GM20000 (cell line): Measurements from ENCODE around the gene DENND1A.
"Not testable (repeated sequence)": the region's sequence is repeated elsewhere in the genome, so short reads cannot be mapped to it uniquely, and the experiment has no call there.

ENCODE experiments used
- DNase-seq: peaks from one replicate; pipeline ENCODE4 v3.0.0; 2012; ENCODE audit warnings: low spot score
- CTCF ChIP-seq: IDR thresholded peaks from 2 replicates; pipeline ENCODE4 v1.5.1; 2012; ENCODE audit warnings: mild to moderate bottlenecking, control low read depth; ENCODE audit errors: extremely low read depth, missing control alignments

DENND1A gene

DNA sequence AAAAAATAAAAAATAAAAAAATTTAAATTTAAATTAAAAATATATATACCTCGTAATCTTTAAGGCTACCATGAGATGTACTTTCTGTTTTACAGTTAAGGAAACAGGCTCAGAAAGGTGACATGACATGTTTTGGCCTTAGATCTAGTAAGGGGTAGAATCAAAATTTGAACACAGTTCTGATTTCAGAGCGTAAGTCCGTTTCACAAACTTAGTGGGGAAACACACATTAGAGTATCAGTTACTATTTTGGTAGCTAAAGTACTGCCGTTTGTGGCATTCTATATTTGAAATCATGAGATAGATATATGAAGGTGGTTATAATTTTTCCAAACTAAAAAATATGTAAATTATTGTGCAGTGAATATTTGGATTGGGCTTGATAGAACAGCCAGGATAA lies 186.2 kb downstream of the DENND1A start:
- peak; percentile 24 for DNase-seq
- no peak for TF ChIP-seq CTCF

DNA sequence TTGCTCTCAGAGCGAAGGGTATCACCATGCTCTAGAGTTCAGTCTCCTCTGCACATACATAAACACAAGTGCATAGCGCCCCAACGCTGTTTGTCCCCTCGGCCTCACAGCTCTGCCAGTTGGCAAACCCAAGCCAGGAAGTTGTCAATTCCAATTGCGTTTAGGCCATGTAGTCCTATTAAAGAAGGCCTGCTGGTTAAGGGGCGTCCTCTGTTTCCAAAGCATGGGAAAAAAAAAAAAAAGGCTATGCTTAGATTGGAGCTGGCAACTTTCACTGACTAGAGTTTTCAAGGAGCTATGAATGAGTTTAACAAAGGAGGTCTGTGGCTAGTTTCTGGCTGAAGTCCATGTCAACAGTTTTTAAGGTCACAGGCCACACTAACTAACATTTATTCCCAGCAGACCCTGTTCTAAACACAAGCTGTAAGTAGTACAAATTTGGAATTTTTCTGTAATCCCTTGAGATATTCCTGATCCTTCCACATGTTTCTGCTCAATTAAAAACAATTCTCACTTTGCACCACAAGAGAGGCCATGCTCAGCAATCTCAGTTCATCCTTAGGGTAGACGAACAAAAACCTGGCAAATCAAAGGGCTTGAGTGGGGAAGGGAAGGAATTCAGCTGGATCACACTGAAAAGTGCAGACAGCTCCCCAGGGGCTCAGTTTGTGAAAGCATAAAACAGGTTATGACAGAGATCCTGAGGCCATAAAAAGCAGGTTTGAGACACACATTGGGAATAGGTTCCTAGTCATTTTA lies 187.7 kb downstream of the DENND1A start:
- DNase-seq: no peak

DNA sequence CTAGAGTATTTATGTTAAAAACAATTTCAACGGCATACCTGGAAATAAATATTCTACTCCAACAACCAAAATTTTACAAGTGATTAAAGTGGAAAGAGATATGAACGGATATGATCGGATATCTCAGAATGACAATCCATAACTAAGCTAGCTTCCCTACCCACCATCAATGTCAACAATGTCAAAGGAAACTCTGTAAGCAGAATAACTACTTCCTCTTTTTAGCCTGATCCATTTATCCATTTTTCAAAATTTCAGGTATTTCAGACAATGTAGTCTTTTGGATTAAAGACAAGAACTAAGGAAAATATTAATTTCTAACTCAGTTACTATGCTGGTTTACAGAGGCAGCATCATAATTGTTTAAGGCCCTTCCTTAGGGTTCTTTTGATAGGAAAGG lies 188.7 kb downstream of the DENND1A start:
- no peak for TF ChIP-seq CTCF
- no peak for DNase-seq

More for the DNA sequence above, 187.7 kb downstream of the DENND1A start:
- TF ChIP-seq CTCF: no peak

DNA sequence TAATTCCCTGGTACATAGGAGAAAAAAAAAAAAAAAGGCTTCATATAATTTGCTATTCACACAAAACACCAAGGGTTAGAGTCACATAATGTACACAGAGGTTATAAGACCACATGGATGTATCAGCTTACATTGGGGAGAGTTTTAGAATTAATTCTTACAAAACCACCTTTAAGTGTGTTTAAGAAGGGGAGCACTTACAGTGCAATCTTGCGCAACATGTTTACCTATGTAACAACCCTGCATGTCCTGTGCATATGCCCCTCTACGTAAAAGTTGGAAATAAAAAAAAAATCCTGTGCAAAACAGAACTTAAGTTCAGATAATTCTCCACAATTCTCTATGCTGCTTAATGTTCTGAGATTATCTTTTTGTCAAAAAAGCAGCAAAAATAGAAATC lies 190.0 kb downstream of the DENND1A start:
- TF ChIP-seq CTCF: no peak
- no peak for DNase-seq

DNA sequence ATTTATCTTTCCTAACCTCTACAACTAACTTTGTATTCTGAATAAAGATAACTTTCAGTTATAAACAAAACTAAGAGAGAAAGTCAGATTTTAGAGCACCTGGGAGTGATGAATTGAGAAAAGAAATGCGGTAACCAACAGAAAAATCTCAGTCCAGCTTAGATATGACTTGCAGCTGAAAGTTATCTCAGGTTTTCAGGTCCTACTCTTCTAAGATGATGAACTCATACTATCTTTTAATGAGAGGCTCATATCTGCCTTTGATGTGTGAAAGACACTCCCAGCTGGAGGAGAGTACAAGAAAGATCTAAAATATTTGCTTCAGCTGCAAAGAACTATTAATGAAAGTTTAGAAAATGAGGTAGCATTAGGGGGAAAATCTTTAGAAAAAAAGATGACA lies 190.5 kb downstream of the DENND1A start:
- peak; percentile 32 for DNase-seq
- TF ChIP-seq CTCF: no peak

DNA sequence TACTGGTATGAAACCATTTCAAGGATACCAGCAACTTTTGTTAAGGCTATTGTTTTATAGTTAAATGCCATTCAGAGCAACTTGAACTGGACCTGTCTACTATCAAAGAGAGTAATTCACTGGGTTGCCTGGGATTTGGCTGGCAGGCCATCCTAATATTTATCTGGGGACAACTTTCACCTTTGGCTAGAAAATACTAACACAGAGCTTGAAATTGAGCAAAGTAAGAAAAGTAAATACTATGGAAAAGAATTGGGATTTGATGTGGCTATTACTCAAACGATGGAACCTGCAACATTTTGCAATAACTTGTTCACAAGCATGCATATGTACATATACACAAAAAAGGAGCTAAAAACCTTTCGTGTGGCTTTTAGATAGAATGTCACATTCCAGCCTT lies 191.3 kb downstream of the DENND1A start:
- TF ChIP-seq CTCF: no peak
- no peak for DNase-seq

- TF ChIP-seq CTCF: no peak
- no peak for DNase-seq
Measured at GRCh38 chr9:123735376-123735775, 194.6 kb downstream of the DENND1A start.

DNA sequence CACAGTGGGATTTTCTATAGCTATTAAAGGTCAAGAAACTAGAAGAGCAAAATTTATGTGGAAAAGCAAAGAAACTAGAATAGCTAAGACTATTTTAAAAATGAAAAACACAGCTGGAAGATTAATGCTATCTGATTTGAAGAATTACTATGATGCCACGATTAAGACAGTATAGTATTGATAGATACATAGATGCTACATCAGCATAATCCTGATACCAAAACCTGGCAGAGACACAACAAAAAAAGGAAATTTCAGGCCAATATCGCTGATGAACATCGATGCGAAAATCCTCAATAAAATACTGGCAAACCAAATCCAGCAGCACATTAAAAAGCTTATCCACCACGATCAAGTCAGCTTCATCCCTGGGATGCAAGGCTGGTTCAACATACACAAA lies 201.4 kb downstream of the DENND1A start:
- not testable (repeated sequence) for DNase-seq
